HepG2 (cell line): ENCODE results near the gene ESRP2. TPM values are rescaled to one million over a fixed set of nuclear protein-coding genes. Genes with fewer than 3 reads are reported as not detected.

Experiments
- ARNT2 ChIP-seq: sonication (generic); formaldehyde crosslinking; IDR thresholded peaks from 2 replicates; pipeline ENCODE4 v1.8.0; 2022; ENCODE audit warnings: mild to moderate bottlenecking, low read depth, missing genetic modification reagents, moderate library complexity
- CBX2 ChIP-seq, 2 experiments: fragments of 200-600 bp in 1 of 2; sonication (generic); formaldehyde crosslinking in 1 of 2; IDR thresholded peaks; 2 replicates each; pipeline versions ENCODE4 v1.7.0 to v1.8.1; 2018 to 2022; ENCODE audit warnings: low read depth in 2 of 2, low read length in 1 of 2, mild to moderate bottlenecking in 1 of 2, missing genetic modification reagents in 1 of 2
- MEF2D ChIP-seq: sonication (generic); formaldehyde crosslinking; IDR thresholded peaks from 2 replicates; pipeline ENCODE4 v1.5.1; 2020; ENCODE audit warnings: mild to moderate bottlenecking, missing genetic modification reagents
- MTA3 ChIP-seq: sonication (generic); formaldehyde crosslinking; IDR thresholded peaks from 2 replicates; pipeline ENCODE4 v1.4.0; 2020; ENCODE audit warnings: missing genetic modification reagents
- MXI1 ChIP-seq: IDR thresholded peaks from 3 replicates; pipeline ENCODE4 v1.6.1; 2012; ENCODE audit warnings: low read depth, low read length, inconsistent platforms, borderline replicate concordance
- NPAS2 ChIP-seq: sonication (generic); formaldehyde crosslinking; IDR thresholded peaks from 2 replicates; pipeline ENCODE4 v1.8.0; 2022; ENCODE audit warnings: mild to moderate bottlenecking, missing genetic modification reagents, borderline replicate concordance
- RAD21 ChIP-seq: fragments of 450-650 bp; formaldehyde crosslinking; IDR thresholded peaks from 2 replicates; pipeline ENCODE4 v1.5.0; 2020; ENCODE audit warnings: mild to moderate bottlenecking
- RBM22 ChIP-seq: fragments of 200-400 bp; formaldehyde crosslinking; optimal IDR thresholded peaks from 2 replicates; pipeline ENCODE3; 2017; ENCODE audit warnings: mild to moderate bottlenecking, low read length, moderate library complexity
- REPIN1 ChIP-seq: sonication (generic); formaldehyde crosslinking; IDR thresholded peaks from 2 replicates; pipeline ENCODE4 v1.8.0; 2022; ENCODE audit warnings: missing genetic modification reagents, low read depth, mild to moderate bottlenecking, borderline replicate concordance
- TCF7L2 ChIP-seq: IDR thresholded peaks from 2 replicates; pipeline ENCODE4 v1.6.1; 2011; ENCODE audit warnings: mild to moderate bottlenecking, low read depth, low read length, moderate library complexity
- TRIM24 ChIP-seq: sonication (generic); formaldehyde crosslinking; IDR thresholded peaks from 2 replicates; pipeline ENCODE4 v1.8.0; 2022; ENCODE audit warnings: mild to moderate bottlenecking, missing genetic modification reagents
- ZNF484 ChIP-seq: sonication (generic); formaldehyde crosslinking; IDR thresholded peaks from 2 replicates; pipeline ENCODE4 v1.5.1; 2020; ENCODE audit warnings: mild to moderate bottlenecking, low read depth, missing genetic modification reagents, borderline replicate concordance
- ZNF563 ChIP-seq: sonication (generic); formaldehyde crosslinking; IDR thresholded peaks from 2 replicates; pipeline ENCODE4 v1.8.0; 2022; ENCODE audit warnings: mild to moderate bottlenecking, moderate library complexity, missing genetic modification reagents
- polyA plus RNA-seq, 8 experiments: library from polyadenylated mRNA; depleted of rRNA in 3 of 8; stranded (reverse) in 7 of 8; unstranded in 1 of 8; fragments of >200 nt; fragmentation: Illumina TruSeq in 4 of 8; extraction: Trizol in 4 of 8; gene quantifications; 2 replicates each; pipeline versions ENCODE4 v1.2.1 to v1.2.3, GENCODE V29; 2011 to 2016; ENCODE audit warnings: low read depth in 4 of 8, missing spikeins in 1 of 8, mixed read lengths in 1 of 8; ENCODE audit not compliant: insufficient read depth in 1 of 8
- total RNA-seq, 5 experiments: library from RNA; depleted of rRNA; stranded (reverse); fragments of >200 nt; fragmentation: Illumina TruSeq; extraction: Trizol; gene quantifications; 2 replicates each; pipeline ENCODE4 v1.2.3, GENCODE V29; 2016; ENCODE audit warnings: low read depth in 1 of 5
- TF ChIP-seq, protein P1 (sequence below): sonication (generic); formaldehyde crosslinking; IDR thresholded peaks from 2 replicates; pipeline ENCODE4 v1.8.0; 2022; ENCODE audit warnings: mild to moderate bottlenecking, missing genetic modification reagents, borderline replicate concordance
- TF ChIP-seq, protein P2 (sequence below): sonication (generic); formaldehyde crosslinking; IDR thresholded peaks from 2 replicates; pipeline ENCODE4 v1.8.0; 2022; ENCODE audit warnings: mild to moderate bottlenecking, missing genetic modification reagents, moderate library complexity
- TF ChIP-seq, protein P3 (sequence below): sonication (generic); formaldehyde crosslinking; IDR thresholded peaks from 2 replicates; pipeline ENCODE4 v1.9.0; 2021; ENCODE audit warnings: missing genetic modification reagents, borderline replicate concordance
- TF ChIP-seq, protein P4 (sequence below): sonication (generic); formaldehyde crosslinking; IDR thresholded peaks from 2 replicates; pipeline ENCODE4 v1.4.0; 2020; ENCODE audit warnings: mild to moderate bottlenecking, missing genetic modification reagents
- TF ChIP-seq, protein P5 (sequence below): sonication (generic); formaldehyde crosslinking; IDR thresholded peaks from 2 replicates; pipeline ENCODE4 v1.8.1; 2023; ENCODE audit warnings: mild to moderate bottlenecking, missing genetic modification reagents
- TF ChIP-seq, protein P6 (sequence below): IDR thresholded peaks from 2 replicates; pipeline ENCODE4 v1.6.1; 2016; ENCODE audit warnings: control low read depth

The ESRP2 gene
- total and polyA plus RNA-seq, 2 of the 13 experiments (the other 11 are each of a cell fraction or from before 2014, with no cell fraction given) = 21.1 to 32.4 TPM

DNA sequence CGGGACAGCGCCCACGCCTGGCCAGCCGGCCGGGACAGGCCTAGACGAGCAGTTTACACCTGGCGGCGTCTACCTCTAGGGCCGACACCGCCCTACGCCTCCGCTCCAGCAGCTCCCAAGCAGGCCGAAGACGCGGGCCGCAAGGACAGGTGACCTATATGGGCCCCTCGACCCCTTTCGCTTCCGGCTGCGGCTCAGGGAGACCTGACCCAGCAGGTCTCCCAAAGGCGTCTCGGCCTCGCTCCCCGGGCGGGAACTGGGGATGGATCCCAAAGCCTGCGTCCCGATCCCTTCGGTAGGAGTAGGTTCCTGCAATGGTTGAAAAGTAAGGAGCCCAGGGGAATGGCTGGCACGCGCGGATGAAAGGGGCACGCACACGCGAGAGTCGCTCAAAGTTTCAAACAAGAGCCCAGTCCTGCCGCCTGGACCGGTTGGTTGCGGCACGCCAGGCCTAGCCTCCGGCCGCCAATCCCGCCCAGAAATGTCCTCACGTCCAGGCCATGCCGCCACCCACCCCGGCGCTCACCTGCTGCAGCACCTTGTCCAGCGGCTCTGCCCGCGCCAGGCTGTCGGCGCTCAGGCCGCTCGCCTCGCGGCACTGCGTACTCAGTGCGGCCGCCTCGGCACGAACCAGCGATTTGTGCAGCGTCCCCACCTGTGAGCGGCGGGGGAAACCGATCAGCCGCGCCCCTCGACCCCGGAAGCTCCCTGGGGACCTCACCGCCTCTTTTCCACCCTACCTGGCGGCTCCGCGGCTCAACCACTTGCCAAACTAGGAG lies 630 bp downstream of the ESRP2 start (continued):
- TF ChIP-seq, protein P1, sequence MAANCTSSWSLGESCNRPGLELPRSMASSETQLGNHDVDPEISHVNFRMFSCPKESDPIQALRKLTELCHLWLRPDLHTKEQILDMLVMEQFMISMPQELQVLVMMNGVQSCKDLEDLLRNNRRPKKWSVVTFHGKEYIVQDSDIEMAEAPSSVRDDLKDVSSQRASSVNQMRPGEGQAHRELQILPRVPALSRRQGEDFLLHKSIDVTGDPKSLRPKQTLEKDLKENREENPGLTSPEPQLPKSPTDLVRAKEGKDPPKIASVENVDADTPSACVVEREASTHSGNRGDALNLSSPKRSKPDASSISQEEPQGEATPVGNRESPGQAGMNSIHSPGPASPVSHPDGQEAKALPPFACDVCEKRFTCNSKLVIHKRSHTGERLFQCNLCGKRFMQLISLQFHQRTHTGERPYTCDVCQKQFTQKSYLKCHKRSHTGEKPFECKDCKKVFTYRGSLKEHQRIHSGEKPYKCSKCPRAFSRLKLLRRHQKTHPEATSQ (CRISPR knock-in tag) = no peak
- TF ChIP-seq MEF2D (CRISPR knock-in tag) (peak; percentile 69; the same call in 1 of the 2 replicates), TRIM24 (CRISPR knock-in tag) (no peak), REPIN1 (CRISPR knock-in tag) (0 out of 2 replicates have a peak, but pooled peaks have one; percentile 11), TCF7L2 (no peak), ARNT2 (CRISPR knock-in tag) (peak; percentile 9), RAD21 (peak; percentile 27; the same call in 1 of the 2 replicates), NPAS2 (CRISPR knock-in tag) (no peak), CBX2 (IDR thresholded peaks at IDR 0.05; ENCODE audit: low read depth, low read length) (no peak), CBX2 (CRISPR knock-in tag; IDR thresholded peaks at IDR 0.05; ENCODE audit: low read depth) (no peak), MTA3 (no peak), ZNF484 (CRISPR knock-in tag) (0 out of 2 replicates have a peak, but pooled peaks have one; percentile 49), RBM22 (no peak), MXI1 (0 out of 3 replicates have a peak, but pooled peaks have one; percentile 11), ZNF563 (CRISPR knock-in tag) (no peak)
- TF ChIP-seq, protein P2, sequence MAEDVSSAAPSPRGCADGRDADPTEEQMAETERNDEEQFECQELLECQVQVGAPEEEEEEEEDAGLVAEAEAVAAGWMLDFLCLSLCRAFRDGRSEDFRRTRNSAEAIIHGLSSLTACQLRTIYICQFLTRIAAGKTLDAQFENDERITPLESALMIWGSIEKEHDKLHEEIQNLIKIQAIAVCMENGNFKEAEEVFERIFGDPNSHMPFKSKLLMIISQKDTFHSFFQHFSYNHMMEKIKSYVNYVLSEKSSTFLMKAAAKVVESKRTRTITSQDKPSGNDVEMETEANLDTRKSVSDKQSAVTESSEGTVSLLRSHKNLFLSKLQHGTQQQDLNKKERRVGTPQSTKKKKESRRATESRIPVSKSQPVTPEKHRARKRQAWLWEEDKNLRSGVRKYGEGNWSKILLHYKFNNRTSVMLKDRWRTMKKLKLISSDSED = no peak
- TF ChIP-seq, protein P3, sequence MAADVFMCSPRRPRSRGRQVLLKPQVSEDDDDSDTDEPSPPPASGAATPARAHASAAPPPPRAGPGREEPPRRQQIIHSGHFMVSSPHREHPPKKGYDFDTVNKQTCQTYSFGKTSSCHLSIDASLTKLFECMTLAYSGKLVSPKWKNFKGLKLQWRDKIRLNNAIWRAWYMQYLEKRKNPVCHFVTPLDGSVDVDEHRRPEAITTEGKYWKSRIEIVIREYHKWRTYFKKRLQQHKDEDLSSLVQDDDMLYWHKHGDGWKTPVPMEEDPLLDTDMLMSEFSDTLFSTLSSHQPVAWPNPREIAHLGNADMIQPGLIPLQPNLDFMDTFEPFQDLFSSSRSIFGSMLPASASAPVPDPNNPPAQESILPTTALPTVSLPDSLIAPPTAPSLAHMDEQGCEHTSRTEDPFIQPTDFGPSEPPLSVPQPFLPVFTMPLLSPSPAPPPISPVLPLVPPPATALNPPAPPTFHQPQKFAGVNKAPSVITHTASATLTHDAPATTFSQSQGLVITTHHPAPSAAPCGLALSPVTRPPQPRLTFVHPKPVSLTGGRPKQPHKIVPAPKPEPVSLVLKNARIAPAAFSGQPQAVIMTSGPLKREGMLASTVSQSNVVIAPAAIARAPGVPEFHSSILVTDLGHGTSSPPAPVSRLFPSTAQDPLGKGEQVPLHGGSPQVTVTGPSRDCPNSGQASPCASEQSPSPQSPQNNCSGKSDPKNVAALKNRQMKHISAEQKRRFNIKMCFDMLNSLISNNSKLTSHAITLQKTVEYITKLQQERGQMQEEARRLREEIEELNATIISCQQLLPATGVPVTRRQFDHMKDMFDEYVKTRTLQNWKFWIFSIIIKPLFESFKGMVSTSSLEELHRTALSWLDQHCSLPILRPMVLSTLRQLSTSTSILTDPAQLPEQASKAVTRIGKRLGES (CRISPR knock-in tag) = no peak
- TF ChIP-seq, protein P4, sequence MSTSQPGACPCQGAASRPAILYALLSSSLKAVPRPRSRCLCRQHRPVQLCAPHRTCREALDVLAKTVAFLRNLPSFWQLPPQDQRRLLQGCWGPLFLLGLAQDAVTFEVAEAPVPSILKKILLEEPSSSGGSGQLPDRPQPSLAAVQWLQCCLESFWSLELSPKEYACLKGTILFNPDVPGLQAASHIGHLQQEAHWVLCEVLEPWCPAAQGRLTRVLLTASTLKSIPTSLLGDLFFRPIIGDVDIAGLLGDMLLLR = peak; percentile 60; the same call in 1 of the 2 replicates
- TF ChIP-seq, protein P5, sequence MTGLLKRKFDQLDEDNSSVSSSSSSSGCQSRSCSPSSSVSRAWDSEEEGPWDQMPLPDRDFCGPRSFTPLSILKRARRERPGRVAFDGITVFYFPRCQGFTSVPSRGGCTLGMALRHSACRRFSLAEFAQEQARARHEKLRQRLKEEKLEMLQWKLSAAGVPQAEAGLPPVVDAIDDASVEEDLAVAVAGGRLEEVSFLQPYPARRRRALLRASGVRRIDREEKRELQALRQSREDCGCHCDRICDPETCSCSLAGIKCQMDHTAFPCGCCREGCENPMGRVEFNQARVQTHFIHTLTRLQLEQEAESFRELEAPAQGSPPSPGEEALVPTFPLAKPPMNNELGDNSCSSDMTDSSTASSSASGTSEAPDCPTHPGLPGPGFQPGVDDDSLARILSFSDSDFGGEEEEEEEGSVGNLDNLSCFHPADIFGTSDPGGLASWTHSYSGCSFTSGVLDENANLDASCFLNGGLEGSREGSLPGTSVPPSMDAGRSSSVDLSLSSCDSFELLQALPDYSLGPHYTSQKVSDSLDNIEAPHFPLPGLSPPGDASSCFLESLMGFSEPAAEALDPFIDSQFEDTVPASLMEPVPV = peak; percentile 68; the same call in 1 of the 2 replicates
- TF ChIP-seq, protein P6, sequence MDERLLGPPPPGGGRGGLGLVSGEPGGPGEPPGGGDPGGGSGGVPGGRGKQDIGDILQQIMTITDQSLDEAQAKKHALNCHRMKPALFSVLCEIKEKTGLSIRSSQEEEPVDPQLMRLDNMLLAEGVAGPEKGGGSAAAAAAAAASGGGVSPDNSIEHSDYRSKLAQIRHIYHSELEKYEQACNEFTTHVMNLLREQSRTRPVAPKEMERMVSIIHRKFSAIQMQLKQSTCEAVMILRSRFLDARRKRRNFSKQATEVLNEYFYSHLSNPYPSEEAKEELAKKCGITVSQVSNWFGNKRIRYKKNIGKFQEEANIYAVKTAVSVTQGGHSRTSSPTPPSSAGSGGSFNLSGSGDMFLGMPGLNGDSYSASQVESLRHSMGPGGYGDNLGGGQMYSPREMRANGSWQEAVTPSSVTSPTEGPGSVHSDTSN (CRISPR knock-in tag) = no peak
